ENCODE measurements around the gene PTH1R.

PTH1R gene

DNA sequence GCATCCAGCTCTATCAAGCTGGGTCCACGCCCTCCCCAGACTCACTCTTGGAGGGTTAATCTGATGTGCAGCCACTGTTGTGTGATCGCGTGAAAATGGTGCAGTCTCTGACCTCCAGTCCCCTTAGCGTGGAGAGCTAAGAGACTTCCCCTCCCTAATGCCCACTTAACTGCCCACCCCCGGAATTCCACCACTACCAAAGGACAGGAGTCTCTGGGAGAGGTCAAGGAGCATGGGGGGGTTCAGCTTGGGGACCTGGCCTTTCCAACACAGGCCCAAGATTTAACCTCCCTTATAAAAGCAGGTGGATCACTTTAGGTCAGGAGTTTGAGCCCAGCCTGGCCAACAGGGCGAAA is 50.2 kb downstream of the PTH1R start:
- Histone ChIP-seq H3K36me3 (ENCODE audit: control insufficient read depth, insufficient read depth, low read length) (peaks cover 18% of the 10 kb centered on the region), H3K4me3 (ENCODE audit: low read length) (no peak overlapping the region), H3K9me3 (ENCODE audit: control insufficient read depth, low read length) (no peaks in the 10 kb centered on the region), H3K27me3 (ENCODE audit: control insufficient read depth, insufficient read depth, low read length) (no peaks in the 10 kb centered on the region), H3K9ac (ENCODE audit: low read length) (peak overlapping the region; percentile 33), H3K4me1 (ENCODE audit: control insufficient read depth, insufficient read depth, low read length) (peaks cover 79% of the 10 kb centered on the region)

DNA sequence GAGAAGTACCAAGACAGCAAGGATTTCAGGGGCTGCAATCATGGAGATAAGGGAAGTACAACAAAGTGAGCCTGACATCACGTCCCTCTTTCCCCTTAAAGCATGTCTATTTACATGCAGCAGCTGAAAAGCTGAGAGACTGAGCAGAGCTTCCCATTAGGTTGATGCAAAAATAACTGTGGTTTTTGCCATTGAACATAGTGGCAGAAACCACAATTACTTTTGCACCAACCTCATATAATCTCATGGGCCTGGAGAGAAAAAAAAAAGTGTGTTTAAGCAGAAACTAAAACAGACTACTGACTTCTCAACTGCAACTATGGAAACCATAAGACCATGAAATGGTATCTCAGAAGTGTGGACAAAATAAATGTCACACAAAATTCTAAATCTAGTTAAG is 50.8 kb downstream of the PTH1R start:
- H3K36me3 ChIP-seq (ENCODE audit: control insufficient read depth, insufficient read depth, low read length) = peaks cover 12% of the 10 kb centered on the region
- no peaks in the 10 kb centered on the region for H3K9me3 ChIP-seq (ENCODE audit: control insufficient read depth, low read length)
- no peak overlapping the region for H3K9ac ChIP-seq (ENCODE audit: low read length)
- H3K4me1 ChIP-seq (ENCODE audit: control insufficient read depth, insufficient read depth, low read length) = peaks cover 85% of the 10 kb centered on the region
- no peak overlapping the region for H3K4me3 ChIP-seq (ENCODE audit: low read length)
- H3K27me3 ChIP-seq (ENCODE audit: control insufficient read depth, insufficient read depth, low read length) = no peaks in the 10 kb centered on the region

GRCh38 chr3:46929324-46929723 is 51.8 kb downstream of the PTH1R start:
- Histone ChIP-seq H3K4me3 (ENCODE audit: low read length) (no peak overlapping the region), H3K27me3 (ENCODE audit: control insufficient read depth, insufficient read depth, low read length) (no peaks in the 10 kb centered on the region), H3K36me3 (ENCODE audit: control insufficient read depth, insufficient read depth, low read length) (peaks cover 6% of the 10 kb centered on the region), H3K9me3 (ENCODE audit: control insufficient read depth, low read length) (no peaks in the 10 kb centered on the region), H3K4me1 (ENCODE audit: control insufficient read depth, insufficient read depth, low read length) (peaks cover 85% of the 10 kb centered on the region), H3K9ac (ENCODE audit: low read length) (no peak overlapping the region)

GRCh38 chr3:46930166-46930944 is 52.8 kb downstream of the PTH1R start:
- no peak overlapping the region for H3K4me3 ChIP-seq (ENCODE audit: low read length)

GRCh38 chr3:46930945-46931403 is 53.5 kb downstream of the PTH1R start:
- Histone ChIP-seq H3K9me3 (ENCODE audit: control insufficient read depth, low read length) (no peaks in the 10 kb centered on the region), H3K36me3 (ENCODE audit: control insufficient read depth, insufficient read depth, low read length) (peaks cover 6% of the 10 kb centered on the region), H3K4me1 (ENCODE audit: control insufficient read depth, insufficient read depth, low read length) (peaks cover 94% of the 10 kb centered on the region), H3K4me3 (ENCODE audit: low read length) (no peak overlapping the region), H3K27me3 (ENCODE audit: control insufficient read depth, insufficient read depth, low read length) (no peaks in the 10 kb centered on the region), H3K9ac (ENCODE audit: low read length) (peak overlapping the region; percentile 30)

More at GRCh38 chr3:46930166-46930944, 52.8 kb downstream of the PTH1R start:
- Histone ChIP-seq H3K27me3 (ENCODE audit: control insufficient read depth, insufficient read depth, low read length) (no peaks in the 10 kb centered on the region), H3K9ac (ENCODE audit: low read length) (peak overlapping the region; percentile 30), H3K36me3 (ENCODE audit: control insufficient read depth, insufficient read depth, low read length) (peaks cover 6% of the 10 kb centered on the region), H3K4me1 (ENCODE audit: control insufficient read depth, insufficient read depth, low read length) (peaks cover 94% of the 10 kb centered on the region), H3K9me3 (ENCODE audit: control insufficient read depth, low read length) (no peaks in the 10 kb centered on the region)

DNA sequence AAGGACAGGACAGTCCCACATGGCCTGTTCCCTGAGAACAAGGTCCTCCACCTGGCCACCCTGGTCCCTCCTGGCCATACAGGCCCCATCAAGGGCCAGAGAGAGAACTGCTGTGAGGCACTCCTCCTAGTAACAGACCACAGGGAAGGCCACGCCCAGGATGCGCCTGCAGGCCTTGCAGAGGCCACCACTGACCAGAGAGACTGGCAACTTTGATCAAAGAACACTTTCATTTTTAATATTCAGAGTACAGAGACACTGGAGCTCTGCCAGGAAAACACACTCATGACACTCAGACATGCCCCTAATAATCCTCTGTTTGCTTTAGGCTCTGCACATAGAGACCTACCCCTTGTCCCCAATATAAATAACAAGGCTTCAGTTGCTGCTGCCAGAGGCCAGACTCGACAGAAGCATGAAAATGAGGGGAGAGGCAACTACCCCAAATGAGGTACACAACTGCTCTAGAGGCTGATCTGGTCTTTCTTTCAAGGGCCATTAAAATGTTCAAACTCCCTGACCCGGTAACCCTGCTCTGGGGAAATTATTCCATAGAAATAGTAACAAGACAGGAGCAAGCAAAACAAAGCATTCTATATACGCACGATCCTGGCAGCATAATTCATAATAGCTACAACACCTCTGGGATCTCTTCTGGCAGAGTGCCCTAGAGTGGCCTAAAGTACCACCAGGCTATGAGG is 54.3 kb downstream of the PTH1R start:
- H3K36me3 ChIP-seq (ENCODE audit: control insufficient read depth, insufficient read depth, low read length) = no peaks in the 10 kb centered on the region
- H3K4me1 ChIP-seq (ENCODE audit: control insufficient read depth, insufficient read depth, low read length) = peaks cover 94% of the 10 kb centered on the region
- H3K9ac ChIP-seq (ENCODE audit: low read length) = peak overlapping the region; percentile 11
- H3K9me3 ChIP-seq (ENCODE audit: control insufficient read depth, low read length) = no peaks in the 10 kb centered on the region
- no peak overlapping the region for H3K4me3 ChIP-seq (ENCODE audit: low read length)
- no peaks in the 10 kb centered on the region for H3K27me3 ChIP-seq (ENCODE audit: control insufficient read depth, insufficient read depth, low read length)

DNA sequence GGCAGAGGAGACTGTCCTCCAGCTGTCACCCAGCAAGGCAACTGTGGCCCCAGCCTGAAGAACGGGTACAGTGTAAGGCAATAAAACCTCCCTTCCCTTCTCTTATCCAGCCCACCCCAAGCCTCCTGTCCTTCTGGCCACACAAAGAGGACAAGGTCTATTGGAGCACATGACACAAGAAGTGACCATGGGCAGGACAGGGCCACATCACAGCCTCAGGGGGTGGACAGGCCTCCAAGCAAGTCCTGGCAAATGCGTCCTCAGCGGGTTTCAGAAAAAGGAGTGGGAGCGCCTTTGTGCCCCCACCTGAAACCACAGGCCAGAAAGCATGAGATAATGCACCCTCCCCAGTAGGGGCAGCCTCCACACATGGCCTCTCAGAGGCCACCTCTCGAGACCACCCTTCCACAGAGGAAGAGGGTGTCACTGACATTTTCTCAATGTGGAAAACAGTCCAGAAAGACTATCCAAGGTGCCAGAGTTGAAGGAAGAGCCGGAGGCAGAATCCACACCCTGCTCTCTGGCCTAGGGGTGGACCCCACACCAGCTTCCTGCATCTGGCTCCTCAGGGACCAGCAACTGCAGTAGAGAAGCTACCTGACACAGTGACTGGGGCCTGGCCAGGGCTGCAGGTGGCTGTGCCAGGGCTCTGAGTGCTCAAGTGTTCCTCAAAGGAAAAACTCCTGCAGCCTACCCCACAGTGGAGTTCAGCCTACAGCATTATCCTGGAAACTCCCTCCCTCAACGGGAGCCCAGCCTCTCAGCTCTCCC is 55.1 kb downstream of the PTH1R start:
- no peaks in the 10 kb centered on the region for H3K36me3 ChIP-seq (ENCODE audit: control insufficient read depth, insufficient read depth, low read length)
- peaks cover 91% of the 10 kb centered on the region for H3K4me1 ChIP-seq (ENCODE audit: control insufficient read depth, insufficient read depth, low read length)
- no peaks in the 10 kb centered on the region for H3K27me3 ChIP-seq (ENCODE audit: control insufficient read depth, insufficient read depth, low read length)
- H3K9ac ChIP-seq (ENCODE audit: low read length) = peak overlapping the region; percentile 42
- no peaks in the 10 kb centered on the region for H3K9me3 ChIP-seq (ENCODE audit: control insufficient read depth, low read length)
- no peak overlapping the region for H3K4me3 ChIP-seq (ENCODE audit: low read length)

- Histone ChIP-seq H3K4me1 (ENCODE audit: control insufficient read depth, insufficient read depth, low read length) (peaks cover 94% of the 10 kb centered on the region), H3K4me3 (ENCODE audit: low read length) (no peak overlapping the region), H3K36me3 (ENCODE audit: control insufficient read depth, insufficient read depth, low read length) (no peaks in the 10 kb centered on the region), H3K9me3 (ENCODE audit: control insufficient read depth, low read length) (no peaks in the 10 kb centered on the region), H3K27me3 (ENCODE audit: control insufficient read depth, insufficient read depth, low read length) (no peaks in the 10 kb centered on the region), H3K9ac (ENCODE audit: low read length) (peak overlapping the region; percentile 42)
These were observed 55.7 kb downstream of the PTH1R start for GRCh38 chr3:46933261-46933660.

- Histone ChIP-seq H3K36me3 (ENCODE audit: control insufficient read depth, insufficient read depth, low read length) (peaks cover 1% of the 10 kb centered on the region), H3K4me1 (ENCODE audit: control insufficient read depth, insufficient read depth, low read length) (peaks cover 94% of the 10 kb centered on the region), H3K9me3 (ENCODE audit: control insufficient read depth, low read length) (no peaks in the 10 kb centered on the region), H3K4me3 (ENCODE audit: low read length) (no peak overlapping the region), H3K9ac (ENCODE audit: low read length) (peak overlapping the region; percentile 4), H3K27me3 (ENCODE audit: control insufficient read depth, insufficient read depth, low read length) (no peaks in the 10 kb centered on the region)
These were observed 56.6 kb downstream of the PTH1R start for GRCh38 chr3:46934072-46934471.

GRCh38 chr3:46934498-46935167 is 57.1 kb downstream of the PTH1R start:
- Histone ChIP-seq H3K4me3 (ENCODE audit: low read length) (no peak overlapping the region), H3K9me3 (ENCODE audit: control insufficient read depth, low read length) (no peaks in the 10 kb centered on the region), H3K4me1 (ENCODE audit: control insufficient read depth, insufficient read depth, low read length) (peaks cover 94% of the 10 kb centered on the region), H3K27me3 (ENCODE audit: control insufficient read depth, insufficient read depth, low read length) (no peaks in the 10 kb centered on the region), H3K36me3 (ENCODE audit: control insufficient read depth, insufficient read depth, low read length) (peaks cover 7% of the 10 kb centered on the region), H3K9ac (ENCODE audit: low read length) (peak overlapping the region; percentile 4)

DNA sequence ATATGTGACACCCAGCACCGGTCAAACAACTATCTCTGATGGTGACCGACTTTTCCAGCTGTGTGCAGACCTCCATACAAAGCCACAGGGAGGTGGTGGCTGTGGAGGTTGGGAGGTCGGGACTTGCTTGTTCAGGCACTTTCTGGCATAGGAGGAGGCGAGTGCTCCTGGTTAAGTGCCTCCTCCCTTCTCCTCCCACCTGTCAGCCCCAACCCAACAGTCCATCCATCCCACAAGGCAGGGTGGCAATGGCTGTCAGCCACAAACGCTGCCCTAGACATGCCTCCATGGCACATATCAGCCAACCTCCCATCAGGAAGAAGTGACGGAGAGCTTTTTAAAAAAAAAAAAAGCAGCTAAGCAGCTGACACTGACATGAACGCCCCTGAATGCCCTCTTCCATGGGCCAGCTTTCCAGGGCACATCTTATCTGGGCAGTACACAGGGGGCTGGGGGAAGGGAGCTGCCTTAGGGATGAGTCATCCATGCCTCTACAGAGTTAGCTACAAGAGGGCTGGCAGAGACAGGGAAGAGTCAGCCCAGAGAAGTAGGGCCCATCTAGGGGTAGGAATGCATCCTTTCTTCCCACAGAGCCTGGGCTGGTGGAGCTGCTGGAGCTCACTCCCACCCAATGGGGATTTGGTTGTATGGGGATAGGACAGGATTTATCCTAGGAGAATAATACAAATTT is 57.8 kb downstream of the PTH1R start:
- Histone ChIP-seq H3K4me1 (ENCODE audit: control insufficient read depth, insufficient read depth, low read length) (peaks cover 95% of the 10 kb centered on the region), H3K27me3 (ENCODE audit: control insufficient read depth, insufficient read depth, low read length) (no peaks in the 10 kb centered on the region), H3K36me3 (ENCODE audit: control insufficient read depth, insufficient read depth, low read length) (peaks cover 8% of the 10 kb centered on the region), H3K9ac (ENCODE audit: low read length) (no peak overlapping the region), H3K4me3 (ENCODE audit: low read length) (no peak overlapping the region), H3K9me3 (ENCODE audit: control insufficient read depth, low read length) (no peaks in the 10 kb centered on the region)

All from mucosa of stomach (tissue), 1 donor.